Measurements from ENCODE around the gene PPIL3.
"Not testable (repeated sequence)": the region's sequence is repeated elsewhere in the genome, so short reads cannot be mapped to it uniquely, and the experiment has no call there.

- TF ChIP-seq CTCF (IDR thresholded peaks at IDR 0.05; ENCODE audit: low read depth, low read length); EZH2phosphoT487 (IDR thresholded peaks at IDR 0.05; ENCODE audit: low read depth): not testable (repeated sequence)
These were observed 7.1 kb downstream of the PPIL3 start for GRCh38 chr2:200881715-200882249.

Measured in OCI-LY3 (cell line).